GM21360 (cell line): ENCODE data around the gene OSGIN1.
"Not testable (repeated sequence)": the region's sequence is repeated elsewhere in the genome, so short reads cannot be mapped to it uniquely, and the experiment has no call there.

ENCODE experiments used
- ATAC-seq: cut with Tn5 transposase; IDR thresholded peaks from one replicate; pipeline ENCODE4 v1.9.1; 2021; ENCODE audit warnings: mild to moderate bottlenecking, moderate library complexity; ENCODE audit not compliant: unreplicated experiment

OSGIN1 gene

GRCh38 chr16:83940119-83940518, 12.9 kb upstream of the OSGIN1 start:
- ATAC-seq, result no peak

GRCh38 chr16:83940630-83941378, 12.2 kb upstream of the OSGIN1 start:
- ATAC-seq, result no peak

GRCh38 chr16:83941546-83941945, 11.5 kb upstream of the OSGIN1 start:
- not testable (repeated sequence) for ATAC-seq

GRCh38 chr16:83942074-83942473, 11.0 kb upstream of the OSGIN1 start:
- no peak for ATAC-seq

- ATAC-seq, result no peak
Observed at GRCh38 chr16:83942815-83943515, 10.1 kb upstream of the OSGIN1 start.

GRCh38 chr16:83943516-83944050, 9.5 kb upstream of the OSGIN1 start:
- no peak for ATAC-seq

GRCh38 chr16:83945587-83945986, 7.5 kb upstream of the OSGIN1 start:
- ATAC-seq, result no peak

- ATAC-seq, result no peak
Observed at GRCh38 chr16:83946154-83946780, 6.8 kb upstream of the OSGIN1 start.

GRCh38 chr16:83946781-83947566, 6.1 kb upstream of the OSGIN1 start:
- ATAC-seq, result no peak

- ATAC-seq, result no peak
Observed at GRCh38 chr16:83947642-83948234, 5.3 kb upstream of the OSGIN1 start.

GRCh38 chr16:83948914-83949723, 3.9 kb upstream of the OSGIN1 start:
- ATAC-seq, result no peak

- ATAC-seq, result no peak
Observed at GRCh38 chr16:83949724-83950001, 3.4 kb upstream of the OSGIN1 start.

- not testable (repeated sequence) for ATAC-seq
Observed at GRCh38 chr16:83950862-83951399, 2.1 kb upstream of the OSGIN1 start.

- ATAC-seq, result no peak
Observed at GRCh38 chr16:83951544-83951943, 1.5 kb upstream of the OSGIN1 start.

- no peak for ATAC-seq
Observed at GRCh38 chr16:83952587-83952939, 477 bp upstream of the OSGIN1 start.

GRCh38 chr16:83953796-83954576, 946 bp downstream of the OSGIN1 start:
- ATAC-seq, result peak; percentile 44

- ATAC-seq, result no peak
Observed at GRCh38 chr16:83954577-83955016, 1.6 kb downstream of the OSGIN1 start.

- ATAC-seq, result no peak
Observed at GRCh38 chr16:83955218-83956130, 2.4 kb downstream of the OSGIN1 start.
